IMR-90 (cell line): ENCODE data around the gene TFE3. TPM values are rescaled to one million over a fixed set of nuclear protein-coding genes. Genes with fewer than 3 reads are reported as not detected.

ENCODE experiments used
- ATAC-seq: fragments of 200-7000 bp; cut with Tn5 transposase; 2 replicates; pipeline ENCODE4 v1.9.1; 2020; ENCODE audit warnings: low read depth, mild to moderate bottlenecking, moderate library complexity
- BruUV-seq: library from RNA; stranded (reverse); fragments of 400-500 nt; replicated peaks from 2 replicates; lab custom pipeline; 2021; lab: Mats Ljungman, UMichigan
- CTCF ChIA-PET: fragments of 300-600 bp; formaldehyde crosslinking; extraction: SDS; loops from one replicate; lab custom pipeline; 2021; ENCODE audit warnings: antibody characterized with exemption; lab: Yijun Ruan, JAX
- POLR2A ChIA-PET: fragments of 300-600 bp; sonication (Branson Sonifier 250); formaldehyde crosslinking; loops from one replicate; lab custom pipeline; 2022; ENCODE audit warnings: antibody characterized with exemption; ENCODE audit not compliant: unreplicated experiment; lab: Charles Lee
- DNase-seq: peaks from one replicate; pipeline ENCODE4 v3.0.0; 2013
- H2AFZ ChIP-seq: replicated peaks from 2 replicates; pipeline ENCODE3; 2013; ENCODE audit warnings: low read length, mild to moderate bottlenecking; ENCODE audit not compliant: poor library complexity
- H2AK5ac ChIP-seq: 2 replicates; pipeline ENCODE4 v1.6.1; 2013; ENCODE audit warnings: low read depth, low read length, inconsistent platforms
- H2AK9ac ChIP-seq: replicated peaks from 2 replicates; pipeline ENCODE3; 2013; ENCODE audit warnings: mild to moderate bottlenecking, low read depth, low read length, moderate library complexity; ENCODE audit not compliant: poor library complexity
- H2BK120ac ChIP-seq: 2 replicates; pipeline ENCODE4 v1.6.1; 2013; ENCODE audit warnings: low read depth, low read length, inconsistent platforms
- H2BK15ac ChIP-seq: 3 replicates; pipeline ENCODE4 v1.6.1; 2013; ENCODE audit warnings: low read depth, low read length, inconsistent platforms
- H2BK20ac ChIP-seq: 2 replicates; pipeline ENCODE4 v1.6.1; 2013; ENCODE audit warnings: low read depth, mild to moderate bottlenecking, inconsistent platforms, low read length, moderate library complexity
- H2BK5ac ChIP-seq: 2 replicates; pipeline ENCODE4 v1.6.1; 2013; ENCODE audit warnings: mild to moderate bottlenecking, low read depth, low read length, inconsistent platforms; ENCODE audit not compliant: poor library complexity, severe bottlenecking
- H3K14ac ChIP-seq: replicated peaks from 2 replicates; pipeline ENCODE4 v1.6.1; 2013; ENCODE audit warnings: low read depth, low read length, inconsistent platforms
- H3K18ac ChIP-seq: 2 replicates; pipeline ENCODE4 v1.6.1; 2013; ENCODE audit warnings: low read depth, low read length, control low read depth
- H3K23ac ChIP-seq: 2 replicates; pipeline ENCODE4 v1.6.1; 2013; ENCODE audit warnings: low read depth, low read length, inconsistent platforms
- H3K27ac ChIP-seq: 2 replicates; pipeline ENCODE4 v1.5.1; 2013; ENCODE audit warnings: mild to moderate bottlenecking, control low read depth, low read length; ENCODE audit not compliant: insufficient read depth
- H3K27me3 ChIP-seq: 2 replicates; pipeline ENCODE4 v1.6.1; 2013; ENCODE audit warnings: low read length; ENCODE audit not compliant: control insufficient read depth, insufficient read depth
- H3K36me3 ChIP-seq: 2 replicates; pipeline ENCODE4 v1.6.1; 2013; ENCODE audit warnings: low read length, mixed read lengths; ENCODE audit not compliant: control insufficient read depth, insufficient read depth
- H3K4ac ChIP-seq: 2 replicates; pipeline ENCODE4 v1.6.1; 2013; ENCODE audit warnings: low read depth, low read length, inconsistent platforms
- H3K4me1 ChIP-seq: 2 replicates; pipeline ENCODE4 v1.6.1; 2013; ENCODE audit warnings: low read length, mixed read lengths; ENCODE audit not compliant: control insufficient read depth, insufficient read depth
- H3K4me2 ChIP-seq: 2 replicates; pipeline ENCODE4 v1.6.1; 2013; ENCODE audit warnings: low read depth, mild to moderate bottlenecking, control low read depth, low read length, moderate library complexity
- H3K4me3 ChIP-seq: 2 replicates; pipeline ENCODE4 v1.5.1; 2013; ENCODE audit warnings: low read depth, mild to moderate bottlenecking, control low read depth, low read length, moderate library complexity; ENCODE audit not compliant: insufficient read depth
- H3K56ac ChIP-seq: 2 replicates; pipeline ENCODE4 v1.6.1; 2013; ENCODE audit warnings: low read length, inconsistent platforms; ENCODE audit not compliant: insufficient read depth; ENCODE audit errors: extremely low read depth
- H3K79me1 ChIP-seq, 2 experiments: 2 replicates each; pipeline ENCODE4 v1.6.1; 2013; ENCODE audit warnings: low read length in 2 of 2, inconsistent platforms in 1 of 2, low read depth in 1 of 2
- H3K9ac ChIP-seq: 2 replicates; pipeline ENCODE4 v1.6.1; 2013; ENCODE audit warnings: low read depth, low read length, control low read depth
- H3K9me1 ChIP-seq: 2 replicates; pipeline ENCODE4 v1.6.1; 2013; ENCODE audit warnings: low read length, inconsistent platforms; ENCODE audit not compliant: insufficient read depth
- H3K9me3 ChIP-seq: 2 replicates; pipeline ENCODE4 v1.6.1; 2013; ENCODE audit warnings: low read length; ENCODE audit not compliant: control insufficient read depth, insufficient read depth
- H4K20me1 ChIP-seq: 2 replicates; pipeline ENCODE4 v1.6.1; 2013; ENCODE audit warnings: low read length, inconsistent platforms; ENCODE audit not compliant: insufficient read depth
- H4K5ac ChIP-seq: 2 replicates; pipeline ENCODE4 v1.6.1; 2013; ENCODE audit warnings: mild to moderate bottlenecking, low read depth, low read length, control low read depth
- H4K8ac ChIP-seq, 2 experiments: 2 replicates each; pipeline ENCODE4 v1.6.1; 2013; ENCODE audit warnings: low read depth in 2 of 2, low read length in 2 of 2, control low read depth in 1 of 2, inconsistent platforms in 1 of 2
- H4K91ac ChIP-seq: 2 replicates; pipeline ENCODE4 v1.6.1; 2013; ENCODE audit warnings: low read depth, low read length, inconsistent platforms; ENCODE audit not compliant: insufficient read depth
- BHLHE40 ChIP-seq: fragments of 150-350 bp; IDR thresholded peaks from 2 replicates; pipeline ENCODE4 v1.6.1; 2016; ENCODE audit warnings: mild to moderate bottlenecking, low read depth, low read length
- CEBPB ChIP-seq: IDR thresholded peaks from 2 replicates; pipeline ENCODE4 v1.6.1; 2012; ENCODE audit warnings: low read depth, low read length, improper control_type of control experiment
- CHD1 ChIP-seq: IDR thresholded peaks from 2 replicates; pipeline ENCODE4 v1.6.1; 2012; ENCODE audit warnings: low read depth, low read length, improper control_type of control experiment
- CTCF ChIP-seq: conservative IDR thresholded peaks from 2 replicates; pipeline ENCODE4 v1.5.1; 2012; ENCODE audit warnings: mild to moderate bottlenecking, low read depth, low read length, improper control_type of control experiment
- ELK1 ChIP-seq: fragments of 150-350 bp; IDR thresholded peaks from 2 replicates; pipeline ENCODE4 v1.6.1; 2016; ENCODE audit warnings: low read depth, mild to moderate bottlenecking, low read length, moderate library complexity, borderline replicate concordance
- FOS ChIP-seq: fragments of 150-350 bp; IDR thresholded peaks from 2 replicates; pipeline ENCODE4 v1.6.1; 2016; ENCODE audit warnings: low read depth, low read length
- MAFK ChIP-seq: IDR thresholded peaks from 2 replicates; pipeline ENCODE4 v1.6.1; 2012; ENCODE audit warnings: low read depth, low read length, improper control_type of control experiment
- MAZ ChIP-seq: IDR thresholded peaks from 2 replicates; pipeline ENCODE4 v1.6.1; 2012; ENCODE audit warnings: low read depth, mild to moderate bottlenecking, low read length, improper control_type of control experiment, moderate library complexity, borderline replicate concordance
- MXI1 ChIP-seq: IDR thresholded peaks from 2 replicates; pipeline ENCODE4 v1.6.1; 2012; ENCODE audit warnings: low read depth, mild to moderate bottlenecking, low read length, moderate library complexity, borderline replicate concordance
- NFE2L2 ChIP-seq: fragments of 150-350 bp; IDR thresholded peaks from 2 replicates; pipeline ENCODE4 v1.6.1; 2016; ENCODE audit warnings: low read depth, mild to moderate bottlenecking, low read length
- POLR2A ChIP-seq: IDR thresholded peaks from 2 replicates; pipeline ENCODE4 v1.6.1; 2012; ENCODE audit warnings: mild to moderate bottlenecking, low read depth, low read length
- RAD21 ChIP-seq: IDR thresholded peaks from 2 replicates; pipeline ENCODE4 v1.6.1; 2012; ENCODE audit warnings: low read length, improper control_type of control experiment
- RCOR1 ChIP-seq: IDR thresholded peaks from 2 replicates; pipeline ENCODE4 v1.6.1; 2012; ENCODE audit warnings: mild to moderate bottlenecking, low read length, improper control_type of control experiment; ENCODE audit not compliant: insufficient replicate concordance
- RFX5 ChIP-seq: IDR thresholded peaks from 2 replicates; pipeline ENCODE4 v1.8.0; 2012; ENCODE audit warnings: low read depth, mild to moderate bottlenecking, low read length, moderate library complexity
- SMC3 ChIP-seq: fragments of 150-350 bp; IDR thresholded peaks from 2 replicates; pipeline ENCODE4 v1.6.1; 2016; ENCODE audit warnings: low read depth, mild to moderate bottlenecking, antibody characterized with exemption, low read length, moderate library complexity
- USF2 ChIP-seq: fragments of 150-350 bp; IDR thresholded peaks from 2 replicates; pipeline ENCODE4 v1.6.1; 2017; ENCODE audit warnings: mild to moderate bottlenecking, antibody characterized with exemption, low read length, low read depth
- WGBS, 2 experiments: methylation state at CpG; one replicate each; pipeline versions ENCODE4 v1.1.5 to v1.1.7; 2013; ENCODE audit warnings: missing lambda C conversion rate in 2 of 2; ENCODE audit not compliant: insufficient read length in 1 of 2; ENCODE audit errors: extremely low coverage in 2 of 2; 5-methylcytosine and 5-hydroxymethylcytosine counted together
- dilution Hi-C: fragments of 300-500 bp; cut with HindIII; formaldehyde crosslinking; loops from one replicate; pipeline ENCODE4 v1.14.3; 2018; ENCODE audit warnings: low sequenced_read_pairs; ENCODE audit not compliant: unreplicated experiment
- in situ Hi-C: fragments of 300-500 bp; cut with MboI; formaldehyde crosslinking; loops from 3 replicates; pipeline ENCODE4 v1.14.3; 2019; ENCODE audit warnings: low sequenced_read_pairs, inconsistent platforms, mixed read lengths
- intact Hi-C: fragments of 100-400 bp; cut with micrococcal nuclease; formaldehyde crosslinking; loops from 2 replicates; pipeline ENCODE4 v1.10.0; 2022
- polyA plus RNA-seq, 3 experiments: library from polyadenylated mRNA; depleted of rRNA; stranded (reverse); fragments of >200 nt; gene quantifications; 2 replicates each; pipeline ENCODE4 v1.2.3, GENCODE V29; 2012; ENCODE audit warnings: low replicate concordance in 1 of 3
- total RNA-seq: library from RNA; depleted of rRNA; stranded (reverse); fragments of >200 nt; gene quantifications from 2 replicates; pipeline ENCODE4 v1.2.3, GENCODE V29; 2012

The TFE3 gene
- total and polyA plus RNA-seq, 2 of the 4 experiments (the other 2 are of a cell fraction): 24.4 to 40.5 TPM

GRCh38 chrX:49000636-49001035 is 42.5 kb downstream of the TFE3 start:
- CTCF ChIA-PET: no interaction called here
- Histone ChIP-seq H3K56ac (no peak overlapping the region), H3K9me3 (no peaks in the 10 kb centered on the region), H4K8ac (no peak overlapping the region), H3K4me2 (no peak overlapping the region), H2AFZ (no peak overlapping the region), H2BK5ac (no peak overlapping the region), H3K79me1 (peaks cover 7 to 33% of the 10 kb centered on the region in 2 experiments), H2BK15ac (no peak overlapping the region), H3K14ac (no peak overlapping the region), H3K27ac (no peak overlapping the region), H2AK5ac (no peak overlapping the region), H3K4me3 (no peak overlapping the region), H3K4ac (no peak overlapping the region), H3K36me3 (peaks cover 13% of the 10 kb centered on the region), H4K91ac (no peak overlapping the region), H3K9ac (no peak overlapping the region), H3K23ac (no peak overlapping the region), H4K20me1 (no peaks in the 10 kb centered on the region), H2AK9ac (no peak overlapping the region), H2BK120ac (no peak overlapping the region), H3K4me1 (no peaks in the 10 kb centered on the region; the same call in 1 of the 2 replicates), H4K5ac (no peak overlapping the region), H3K27me3 (no peaks in the 10 kb centered on the region), H3K9me1 (no peaks in the 10 kb centered on the region), H3K18ac (no peak overlapping the region), H2BK20ac (no peak overlapping the region)
- POLR2A ChIA-PET: no interaction called here
- intact Hi-C loops: no loop called here
- in situ Hi-C loops: no loop called here
- TF ChIP-seq BHLHE40: no peak
- TF ChIP-seq CTCF: no peak
- no peak for TF ChIP-seq CEBPB
- no peak for TF ChIP-seq POLR2A
- no peak for TF ChIP-seq MXI1
- no peak for TF ChIP-seq FOS
- TF ChIP-seq NFE2L2: no peak
- no peak for TF ChIP-seq CHD1
- no peak for TF ChIP-seq RCOR1
- no peak for TF ChIP-seq SMC3
- TF ChIP-seq MAFK: no peak
- TF ChIP-seq RAD21: no peak
- no peak for TF ChIP-seq USF2
- no peak for TF ChIP-seq MAZ
- TF ChIP-seq RFX5: no peak
- no peak for TF ChIP-seq ELK1
- DNase-seq (no peak), ATAC-seq (no peak)
- WGBS, 2 experiments: 27% methylated on average over 2 of the region's 4 CpGs; no CpG with 5 or more reads in 1 of the 2 experiments
- dilution Hi-C loops: no loop called here
- no TSS peak for BruUV-seq
